T-helper 22 cell (primary cell): ENCODE results near the gene ACTR6.
"Not testable (repeated sequence)": the region's sequence is repeated elsewhere in the genome, so short reads cannot be mapped to it uniquely, and the experiment has no call there.

Experiments
- DNase-seq: peaks from one replicate; pipeline ENCODE4 v3.0.0-alpha.2; 2020; ENCODE audit warnings: low read depth

ACTR6 gene

GRCh38 chr12:100184549-100185145 is 16.0 kb upstream of the ACTR6 start:
- DNase-seq: no peak

- DNase-seq: no peak
Observed at GRCh38 chr12:100185361-100185894, 15.2 kb upstream of the ACTR6 start.

DNA sequence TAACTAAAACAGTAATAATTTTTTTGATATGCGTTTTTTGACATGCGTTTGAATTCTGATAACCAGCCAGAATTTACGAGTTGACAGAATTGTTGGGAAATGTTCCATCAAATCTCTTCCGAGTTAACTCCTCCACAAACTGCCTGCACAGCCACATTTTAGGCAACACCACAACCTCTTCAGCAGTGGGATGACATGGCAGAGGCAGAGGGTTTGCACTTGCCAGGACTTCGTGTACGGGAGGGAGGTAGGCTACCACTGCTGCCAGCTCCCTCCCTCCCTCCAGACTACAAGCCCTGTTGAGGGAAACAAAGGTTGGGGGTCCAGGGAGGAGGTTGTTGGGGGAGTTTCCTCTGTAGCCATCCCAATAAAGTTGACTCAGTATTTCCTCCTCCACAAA is 14.5 kb upstream of the ACTR6 start:
- DNase-seq: no peak

GRCh38 chr12:100187068-100187467 is 13.5 kb upstream of the ACTR6 start:
- DNase-seq: no peak

GRCh38 chr12:100187857-100188519 is 12.6 kb upstream of the ACTR6 start:
- DNase-seq: no peak

- not testable (repeated sequence) for DNase-seq
Observed at GRCh38 chr12:100188888-100189635, 11.6 kb upstream of the ACTR6 start.

- DNase-seq: no peak
Observed at GRCh38 chr12:100189636-100190394, 10.8 kb upstream of the ACTR6 start.

DNA sequence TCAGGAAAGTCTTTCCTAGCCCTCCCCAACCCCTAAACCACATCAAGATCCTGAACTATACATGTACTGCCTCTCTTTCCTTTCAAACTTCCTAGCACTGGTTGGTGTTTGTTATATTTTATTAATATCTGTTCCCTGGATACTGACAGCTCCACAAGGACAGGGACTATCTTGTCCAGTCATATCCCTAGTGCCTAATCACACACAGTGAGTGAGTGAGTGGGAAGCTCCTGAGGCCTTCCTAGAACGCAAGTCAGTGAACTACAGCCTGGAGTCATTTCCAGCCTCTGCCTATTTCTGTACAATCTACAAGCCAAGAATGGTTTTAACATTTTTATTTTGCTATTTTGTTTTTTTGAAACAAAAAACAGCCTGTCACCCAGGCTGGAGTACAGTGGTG is 7.5 kb upstream of the ACTR6 start:
- DNase-seq: no peak

DNA sequence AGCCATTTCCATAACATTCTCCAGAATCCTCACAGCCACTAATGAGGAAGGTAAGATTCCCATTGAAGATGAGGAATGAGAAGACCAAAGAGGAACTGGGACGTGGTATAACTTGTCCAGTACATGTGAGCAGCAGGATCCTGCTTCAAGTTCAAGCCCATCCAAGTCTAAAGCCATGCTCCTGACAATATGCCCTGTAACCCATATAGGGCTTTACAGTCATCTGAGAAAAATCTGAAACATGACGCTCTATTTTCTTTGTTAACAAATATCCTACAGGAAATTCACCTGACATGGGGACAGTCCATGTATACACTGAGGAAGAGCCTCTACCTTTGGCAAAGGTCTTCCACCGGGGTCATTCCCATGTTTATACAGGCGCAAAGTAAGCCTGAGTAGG is 3.1 kb upstream of the ACTR6 start:
- no peak for DNase-seq

DNA sequence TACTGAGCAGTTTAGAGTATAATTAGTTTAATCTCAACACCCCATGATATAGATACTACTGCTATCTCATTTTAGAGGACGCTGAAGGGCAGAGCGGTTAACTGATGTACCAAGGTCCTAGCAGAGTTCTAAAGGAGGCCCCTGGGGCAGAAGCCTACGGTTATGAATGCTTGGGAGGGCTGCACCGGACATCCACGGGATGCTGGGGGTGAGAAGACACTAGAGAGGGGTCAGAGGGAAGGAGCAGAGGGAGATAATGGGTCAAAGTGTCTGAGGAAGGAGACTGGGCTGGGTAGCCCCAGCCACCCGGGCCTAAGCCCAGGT is 1.6 kb upstream of the ACTR6 start:
- DNase-seq: no peak

GRCh38 chr12:100199347-100200149 is 1.1 kb upstream of the ACTR6 start:
- peak; percentile 79 for DNase-seq

DNA sequence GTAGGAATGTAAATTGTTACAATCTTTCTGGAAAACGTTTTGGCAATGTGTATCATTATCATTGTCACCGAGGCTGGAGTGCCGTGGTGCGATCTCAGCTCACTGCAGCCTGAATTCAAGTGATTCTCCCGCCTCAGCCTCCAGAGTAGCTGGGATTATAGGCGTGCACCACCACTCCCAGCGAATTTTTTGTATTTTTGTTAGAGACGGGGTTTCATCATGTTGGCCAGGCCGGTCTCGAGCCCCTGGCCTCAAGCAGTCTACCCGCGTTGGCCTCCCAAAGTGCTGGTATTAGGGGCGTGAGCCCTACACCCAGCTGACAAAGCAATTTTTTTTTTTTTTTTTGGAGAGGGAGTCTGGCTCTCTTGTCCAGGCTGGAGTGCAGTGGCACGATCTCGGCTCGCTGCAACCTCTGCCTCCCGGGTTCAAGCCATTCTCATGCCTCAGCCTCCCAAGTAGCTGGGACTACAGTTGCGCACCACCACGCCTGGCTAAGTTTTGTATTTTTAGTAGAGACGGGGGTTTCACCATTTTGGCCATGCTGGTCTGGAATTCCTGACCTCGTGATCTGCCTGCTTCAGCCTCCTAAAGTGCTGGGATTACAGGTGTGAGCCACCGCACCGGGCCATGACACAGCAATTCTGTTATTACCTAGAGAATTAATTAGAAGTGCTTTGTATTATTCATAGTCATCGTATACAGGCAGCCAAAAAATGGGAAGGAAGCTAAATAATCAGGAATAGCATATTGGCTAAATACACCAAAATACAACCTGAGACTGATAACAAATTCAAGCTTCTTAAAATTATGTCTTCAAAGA is 1.2 kb downstream of the ACTR6 start:
- DNase-seq: no peak

GRCh38 chr12:100207311-100207710 is 6.7 kb downstream of the ACTR6 start:
- DNase-seq: no peak

- DNase-seq: no peak
Observed at GRCh38 chr12:100208834-100209233, 8.2 kb downstream of the ACTR6 start.

DNA sequence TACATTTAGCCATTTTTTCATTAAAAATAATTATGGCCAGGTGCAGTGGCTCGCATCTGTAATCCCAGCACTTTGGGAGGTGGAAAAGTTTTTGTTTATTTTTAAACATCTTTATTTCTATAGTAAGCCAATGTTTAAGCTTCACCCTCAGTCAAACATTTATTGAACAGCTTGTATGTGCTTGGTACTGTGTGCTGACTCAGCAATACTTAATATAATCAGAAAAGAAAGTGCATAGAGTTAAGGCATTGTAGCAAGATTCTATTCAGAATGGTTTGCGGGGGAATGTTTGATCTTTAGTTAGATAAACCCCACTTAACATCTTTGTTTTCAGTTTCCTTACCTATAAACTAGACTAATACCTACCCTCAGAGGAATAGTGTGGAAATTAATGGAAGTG is 11.1 kb downstream of the ACTR6 start:
- no peak for DNase-seq

GRCh38 chr12:100213016-100213891 is 12.6 kb downstream of the ACTR6 start:
- DNase-seq: no peak

DNA sequence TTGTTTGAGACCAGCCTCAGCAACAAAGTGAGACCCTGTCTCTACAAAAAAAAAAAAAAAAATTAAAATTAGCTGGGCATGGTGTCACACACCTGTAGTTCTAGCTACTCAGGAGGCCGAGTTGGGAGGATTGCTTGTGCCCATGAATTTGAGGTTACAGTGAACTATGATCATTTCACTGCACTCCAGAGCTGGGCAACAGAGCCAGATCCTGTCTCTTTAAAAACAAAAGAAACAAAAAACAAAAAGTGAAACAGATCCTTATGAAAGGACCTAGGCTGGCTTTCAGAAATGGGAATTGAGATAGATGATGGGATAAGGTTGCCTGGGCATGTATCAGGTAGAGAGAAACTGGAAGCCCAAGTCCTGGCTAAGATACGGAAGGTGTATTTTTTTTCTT is 13.9 kb downstream of the ACTR6 start:
- DNase-seq: no peak

DNA sequence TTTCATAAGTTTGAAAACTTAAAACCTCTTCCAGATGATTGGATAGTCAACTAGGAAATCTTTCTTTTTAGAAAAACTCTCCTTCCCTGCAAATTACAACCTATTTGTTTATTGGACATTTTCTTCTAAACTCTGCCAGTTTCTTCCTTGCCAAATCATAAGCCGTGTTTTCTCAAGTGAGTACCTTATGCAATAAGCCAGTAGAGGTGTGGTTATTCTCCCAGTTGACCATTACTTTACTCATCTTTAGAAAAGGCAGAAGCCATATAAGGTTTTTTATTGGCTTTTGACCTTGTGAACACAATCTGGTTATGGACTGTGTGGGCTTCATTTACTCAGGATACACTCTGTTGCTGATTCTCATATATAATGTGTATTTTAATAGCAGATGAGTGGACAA is 14.6 kb downstream of the ACTR6 start:
- no peak for DNase-seq

- DNase-seq: no peak
Observed at GRCh38 chr12:100216337-100216736, 15.7 kb downstream of the ACTR6 start.
